Measurements from ENCODE around the gene ZNF888.
A peak's percentile ranks its signal among the peaks of the same experiment; 100 is the strongest.

- TF ChIP-seq CTCF (IDR thresholded peaks at IDR 0.05; ENCODE audit: low read depth, low read length) (no peak), MYC (IDR thresholded peaks at IDR 0.05; ENCODE audit: low read depth, low read length) (no peak), MAX (IDR thresholded peaks at IDR 0.05; ENCODE audit: low read depth, low read length) (0 out of 2 replicates have a peak, but pooled peaks have one; percentile 5)
Measured at GRCh38 chr19:52923778-52924593, 758 bp upstream of the ZNF888 start.

Measured in NB4 (cell line).